HG03469 (cell line): ENCODE results near the gene KRTAP4-9.
"Not testable (repeated sequence)": the region's sequence is repeated elsewhere in the genome, so short reads cannot be mapped to it uniquely, and the experiment has no call there.

Source experiments
- ATAC-seq: cut with Tn5 transposase; IDR thresholded peaks from one replicate; pipeline ENCODE4 v1.9.1; 2021; ENCODE audit warnings: mild to moderate bottlenecking, moderate library complexity, moderate number of reproducible peaks; ENCODE audit not compliant: unreplicated experiment

KRTAP4-9 gene

GRCh38 chr17:41126412-41126811 lies 21.2 kb downstream of the KRTAP4-9 start:
- no peak for ATAC-seq

- no peak for ATAC-seq
Observed at GRCh38 chr17:41127371-41127770, 22.2 kb downstream of the KRTAP4-9 start.

- no peak for ATAC-seq
Observed at GRCh38 chr17:41131979-41132378, 26.8 kb downstream of the KRTAP4-9 start.

DNA sequence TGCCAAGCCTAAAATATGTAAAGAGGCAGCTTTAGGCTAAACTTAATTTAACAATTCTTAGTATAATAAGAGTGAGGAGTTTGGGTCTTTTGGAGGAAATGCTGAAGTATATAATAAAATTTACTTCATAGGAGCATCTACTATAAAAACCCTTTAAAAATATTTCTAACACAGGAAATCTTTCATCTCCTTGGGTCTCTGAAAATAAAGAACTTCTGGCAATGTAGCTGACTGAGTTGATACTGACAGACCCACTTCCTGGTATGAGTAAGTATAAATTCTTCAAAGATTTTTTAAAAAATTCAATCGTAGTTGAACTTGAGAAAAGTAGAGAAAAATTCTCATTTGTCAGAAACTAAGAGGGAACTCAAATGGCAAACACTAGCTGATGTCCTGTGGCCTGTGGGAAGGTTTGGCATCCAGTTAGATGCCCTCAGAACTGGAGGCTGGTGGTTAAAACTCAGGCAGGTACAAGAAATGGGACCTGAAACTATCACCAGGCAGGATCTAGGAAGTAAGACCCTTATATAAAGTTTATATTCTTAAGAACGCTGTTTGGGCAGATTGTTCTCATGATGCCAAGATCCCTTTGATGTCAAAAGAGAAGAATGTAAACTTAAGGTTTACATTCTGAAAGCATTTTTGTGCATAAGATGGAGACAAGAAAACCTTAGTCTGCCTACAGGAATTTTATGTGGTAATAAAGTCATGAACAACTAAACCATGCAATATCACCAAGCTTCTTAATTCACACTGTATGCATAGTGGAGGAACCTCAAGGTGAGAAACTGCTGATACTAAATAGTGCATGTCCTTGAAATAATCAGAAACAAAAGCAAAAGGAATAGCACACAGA lies 28.9 kb downstream of the KRTAP4-9 start:
- no peak for ATAC-seq

GRCh38 chr17:41139865-41140264 lies 34.7 kb downstream of the KRTAP4-9 start:
- not testable (repeated sequence) for ATAC-seq

DNA sequence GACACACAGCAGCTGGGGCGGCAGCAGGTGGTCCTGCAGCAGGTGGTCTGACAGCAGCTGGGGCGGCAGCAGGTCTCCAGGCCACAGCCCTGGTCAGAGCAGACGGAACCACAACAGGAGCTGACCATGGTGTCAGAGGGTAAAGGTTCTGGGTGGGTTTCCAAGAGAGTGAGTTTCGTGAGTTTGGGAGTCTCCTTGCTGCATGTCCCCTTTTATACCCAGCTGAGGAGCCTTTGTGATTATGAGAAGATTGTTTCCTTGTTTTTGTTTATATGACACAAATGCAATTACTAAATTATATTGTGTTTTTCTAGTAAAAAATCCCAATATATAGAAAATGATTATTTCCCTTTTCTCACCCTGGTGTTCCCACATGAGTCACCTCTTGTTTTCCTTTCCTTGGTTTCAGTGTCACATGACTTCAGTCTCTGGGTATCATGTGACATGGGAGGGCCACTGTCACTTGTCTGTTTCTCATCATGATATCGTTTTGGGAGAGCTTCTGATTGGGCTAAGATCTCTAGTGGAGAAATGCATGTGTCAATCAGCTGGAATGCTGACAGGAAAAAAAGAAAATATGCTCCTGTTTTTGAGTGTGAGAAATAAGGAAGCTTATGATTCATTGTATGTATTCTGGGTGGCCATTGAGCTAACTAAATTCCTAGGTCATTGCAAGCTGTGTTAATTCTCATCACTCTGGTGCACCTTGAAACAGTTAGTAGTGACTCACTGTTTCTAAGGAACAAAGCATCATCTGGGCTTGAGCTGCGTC lies 35.4 kb downstream of the KRTAP4-9 start, which contains the start of gene KRTAP4-6:
Gene KRTAP4-6, minus strand, starts transcription at position 185 of the 772 bp plus-strand sequence. Its CDS starts 57 bp downstream, at position 128.
- no peak for ATAC-seq

DNA sequence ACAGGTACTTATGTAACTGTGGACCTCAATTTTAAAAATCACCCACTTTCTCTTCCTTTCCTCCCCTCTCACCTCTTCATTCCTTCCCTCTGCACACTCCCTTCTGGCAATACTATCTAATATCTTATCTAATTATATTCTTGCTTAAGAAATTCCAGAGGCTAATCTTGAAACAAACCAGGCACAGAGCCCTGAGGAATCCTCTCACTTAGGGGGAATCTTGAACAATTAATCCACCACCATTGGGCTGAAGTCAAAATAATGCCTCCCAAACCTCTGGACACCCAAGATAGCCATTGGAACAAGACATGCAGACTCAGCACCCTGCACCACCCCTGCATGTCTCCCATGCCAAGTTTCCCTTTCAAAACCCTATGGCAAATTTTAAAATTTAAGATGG lies 36.2 kb downstream of the KRTAP4-9 start:
- ATAC-seq: no peak

DNA sequence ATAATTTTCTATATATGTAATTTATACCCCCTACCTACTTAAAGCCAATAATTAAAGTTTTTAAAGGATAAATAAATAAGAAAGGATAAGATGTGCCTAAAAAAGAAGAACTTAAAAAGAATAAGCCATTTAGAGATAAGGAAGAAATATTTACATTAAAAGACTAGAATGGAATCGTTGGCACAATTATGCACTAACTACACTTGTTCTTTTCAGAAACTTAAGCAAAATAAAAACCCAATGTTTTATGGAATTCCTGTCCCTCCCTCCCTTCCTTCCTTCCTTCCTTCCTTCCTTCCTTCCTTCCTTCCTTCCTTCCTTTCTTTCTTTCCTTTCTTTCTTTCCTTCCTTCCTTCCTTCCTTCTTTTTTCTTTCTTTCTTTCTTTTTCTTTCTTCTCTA lies 39.7 kb downstream of the KRTAP4-9 start:
- ATAC-seq: no peak

DNA sequence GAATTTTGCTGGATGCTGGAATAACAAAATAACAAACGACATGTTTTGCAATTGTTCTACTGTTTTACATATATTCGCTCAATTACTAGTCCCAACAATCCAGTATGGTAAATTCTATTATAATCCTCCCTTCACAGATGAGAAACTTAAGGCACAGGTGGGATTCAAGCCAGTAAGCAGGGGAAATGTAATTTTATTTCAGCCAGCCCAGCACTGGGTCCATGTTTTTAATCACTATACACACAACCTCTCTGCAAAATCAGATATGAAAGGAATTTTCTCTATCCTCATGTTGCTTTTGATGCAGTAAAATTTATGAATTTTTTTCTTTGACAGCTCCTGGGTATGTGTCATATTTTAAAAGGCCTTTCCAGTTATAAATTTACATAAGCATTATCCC lies 40.1 kb downstream of the KRTAP4-9 start:
- ATAC-seq: no peak

DNA sequence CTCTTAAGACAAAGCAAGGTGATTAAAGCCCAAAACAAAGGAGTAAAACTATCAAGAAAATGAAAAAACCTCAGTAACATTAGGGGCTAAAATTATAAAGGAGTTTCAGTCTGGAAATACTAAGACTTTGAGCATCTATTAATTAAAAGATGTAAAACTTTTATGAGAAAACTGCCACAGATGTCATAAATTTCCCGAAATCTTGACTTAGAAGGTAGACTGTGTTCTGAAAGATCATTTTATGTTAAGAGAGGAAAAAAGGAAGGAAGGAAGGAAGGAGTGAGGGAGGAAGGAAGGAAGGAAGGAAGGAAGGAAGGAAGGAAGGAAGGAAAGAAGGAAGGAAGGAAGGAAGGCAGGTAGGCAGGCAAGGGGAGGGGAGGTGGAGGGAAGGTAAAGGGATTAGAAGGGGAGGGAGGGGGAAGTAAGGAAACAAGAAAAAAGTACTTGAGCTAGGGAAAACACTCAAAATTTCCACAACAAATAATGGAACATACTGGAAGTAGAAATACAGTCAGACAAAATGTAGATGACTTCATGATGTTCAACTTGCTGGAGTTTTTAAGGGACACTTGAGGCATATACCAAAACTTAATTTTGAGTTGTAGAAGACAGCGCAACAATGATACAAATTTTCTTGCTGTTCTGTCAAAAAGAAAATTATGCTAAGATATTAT lies 42.5 kb downstream of the KRTAP4-9 start:
- no peak for ATAC-seq

DNA sequence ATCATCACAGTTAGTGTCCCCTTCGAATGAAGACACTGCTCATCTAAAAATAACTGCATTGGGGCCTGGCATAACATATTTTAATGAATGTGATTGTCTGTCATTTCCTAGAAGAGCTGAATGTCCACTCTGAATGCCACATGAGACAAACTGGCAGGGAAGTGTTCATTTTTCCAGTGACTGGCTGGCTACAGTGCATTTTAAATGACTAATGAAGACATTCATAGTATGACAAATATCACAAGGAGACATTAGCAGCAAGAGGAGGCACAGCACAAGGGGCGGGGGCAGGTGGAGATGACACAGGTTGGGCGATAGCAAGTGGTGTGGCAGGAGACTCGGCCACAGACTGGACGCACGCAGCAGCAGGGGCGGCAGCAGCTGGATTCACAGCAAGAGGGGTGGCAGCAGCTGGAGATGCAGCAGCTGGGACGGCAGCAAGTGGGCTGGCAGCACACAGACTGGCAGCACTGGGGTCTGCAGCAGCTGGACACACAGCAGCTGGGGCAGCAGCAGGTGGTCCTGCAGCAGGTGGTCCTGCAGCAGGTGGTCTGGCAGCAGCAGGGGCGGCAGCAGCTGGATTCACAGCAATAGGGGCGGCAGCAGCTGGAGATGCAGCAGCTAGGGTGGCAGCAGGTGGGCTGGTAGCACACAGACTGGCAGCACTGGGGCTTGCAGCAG lies 43.9 kb downstream of the KRTAP4-9 start:
- not testable (repeated sequence) for ATAC-seq

GRCh38 chr17:41149652-41149985 lies 44.4 kb downstream of the KRTAP4-9 start, which contains the start of gene KRTAP4-5:
TSS of gene KRTAP4-5 (minus strand) at chr17:41149825. CDS start at chr17:41149767, 58 bp downstream.
- no peak for ATAC-seq

DNA sequence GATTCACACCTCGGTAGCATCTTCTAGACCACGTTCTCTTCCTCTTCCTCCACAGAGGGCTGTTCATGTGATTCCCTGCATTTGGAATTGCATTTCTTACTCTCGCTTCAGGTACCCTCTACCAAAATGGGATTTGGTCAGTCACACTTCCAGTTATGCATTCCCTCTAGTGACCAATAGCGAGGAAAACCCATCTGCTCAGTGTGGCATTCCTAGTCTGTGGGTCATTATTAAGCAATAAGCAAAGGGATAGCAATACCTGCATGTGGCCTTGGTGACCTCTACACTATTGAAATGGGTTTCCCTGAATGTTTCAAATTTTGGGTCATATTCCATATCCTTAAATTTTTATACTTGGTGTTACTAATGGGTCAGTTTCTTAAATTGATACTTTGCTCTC lies 44.8 kb downstream of the KRTAP4-9 start:
- ATAC-seq: no peak

- no peak for ATAC-seq
Observed at GRCh38 chr17:41151525-41151924, 46.3 kb downstream of the KRTAP4-9 start.

GRCh38 chr17:41153856-41154255 lies 48.7 kb downstream of the KRTAP4-9 start:
- no peak for ATAC-seq
